HG02610 (cell line): ENCODE data around the gene ASGR1.
A peak's percentile ranks its signal among the peaks of the same experiment; 100 is the strongest.

ENCODE experiments used
- ATAC-seq: cut with Tn5 transposase; IDR thresholded peaks from one replicate; pipeline ENCODE4 v1.9.1; 2021; ENCODE audit warnings: mild to moderate bottlenecking, moderate library complexity; ENCODE audit not compliant: unreplicated experiment

The ASGR1 gene

GRCh38 chr17:7179317-7180254, at the start of gene ASGR1:
Gene ASGR1, minus strand, starts transcription at chr17:7179370. Its CDS starts 807 bp downstream, at chr17:7178563.
- ATAC-seq, result no peak

GRCh38 chr17:7228920-7229319, 49.8 kb upstream of the ASGR1 start:
- no peak for ATAC-seq

GRCh38 chr17:7226721-7227710, 47.8 kb upstream of the ASGR1 start:
- ATAC-seq, result no peak

- no peak for ATAC-seq
These were observed 46.7 kb upstream of the ASGR1 start for GRCh38 chr17:7225711-7226331.

GRCh38 chr17:7224661-7225111, 45.5 kb upstream of the ASGR1 start:
- ATAC-seq, result no peak

- ATAC-seq, result no peak
These were observed 44.9 kb upstream of the ASGR1 start for GRCh38 chr17:7224110-7224509.

GRCh38 chr17:7223375-7223774, 44.2 kb upstream of the ASGR1 start:
- ATAC-seq, result no peak

GRCh38 chr17:7222972-7223292, 43.8 kb upstream of the ASGR1 start:
- ATAC-seq, result no peak

- no peak for ATAC-seq
These were observed 43.2 kb upstream of the ASGR1 start for GRCh38 chr17:7222093-7222971.

- no peak for ATAC-seq
These were observed 42.3 kb upstream of the ASGR1 start for GRCh38 chr17:7221278-7222092.

- ATAC-seq, result no peak
These were observed 41.6 kb upstream of the ASGR1 start for GRCh38 chr17:7220593-7221277.

- peak; percentile 65 for ATAC-seq
These were observed 40.8 kb upstream of the ASGR1 start, which contains the start of the genes ACADVL and DLG4 for GRCh38 chr17:7219812-7220592. Gene ACADVL, plus strand, starts transcription at chr17:7219938. Its CDS starts 47 bp downstream, at chr17:7219985. Gene DLG4, minus strand, starts transcription at chr17:7219836.

GRCh38 chr17:7219229-7219811, 40.1 kb upstream of the ASGR1 start:
- ATAC-seq, result no peak

- ATAC-seq, result no peak
These were observed 39.6 kb upstream of the ASGR1 start for GRCh38 chr17:7218758-7219157.

- ATAC-seq, result no peak
These were observed 39.0 kb upstream of the ASGR1 start for GRCh38 chr17:7218166-7218565.

- ATAC-seq, result no peak
These were observed 38.2 kb upstream of the ASGR1 start for GRCh38 chr17:7217113-7217987.
